LoVo (cell line): Measurements from ENCODE around the gene ACOT4.
"Not testable (repeated sequence)": the region's sequence is repeated elsewhere in the genome, so short reads cannot be mapped to it uniquely, and the experiment has no call there.

Experiments used
- DNase-seq: peaks from one replicate; pipeline ENCODE4 v3.0.0-alpha.2; 2016; ENCODE audit warnings: low spot score

Gene ACOT4

DNA sequence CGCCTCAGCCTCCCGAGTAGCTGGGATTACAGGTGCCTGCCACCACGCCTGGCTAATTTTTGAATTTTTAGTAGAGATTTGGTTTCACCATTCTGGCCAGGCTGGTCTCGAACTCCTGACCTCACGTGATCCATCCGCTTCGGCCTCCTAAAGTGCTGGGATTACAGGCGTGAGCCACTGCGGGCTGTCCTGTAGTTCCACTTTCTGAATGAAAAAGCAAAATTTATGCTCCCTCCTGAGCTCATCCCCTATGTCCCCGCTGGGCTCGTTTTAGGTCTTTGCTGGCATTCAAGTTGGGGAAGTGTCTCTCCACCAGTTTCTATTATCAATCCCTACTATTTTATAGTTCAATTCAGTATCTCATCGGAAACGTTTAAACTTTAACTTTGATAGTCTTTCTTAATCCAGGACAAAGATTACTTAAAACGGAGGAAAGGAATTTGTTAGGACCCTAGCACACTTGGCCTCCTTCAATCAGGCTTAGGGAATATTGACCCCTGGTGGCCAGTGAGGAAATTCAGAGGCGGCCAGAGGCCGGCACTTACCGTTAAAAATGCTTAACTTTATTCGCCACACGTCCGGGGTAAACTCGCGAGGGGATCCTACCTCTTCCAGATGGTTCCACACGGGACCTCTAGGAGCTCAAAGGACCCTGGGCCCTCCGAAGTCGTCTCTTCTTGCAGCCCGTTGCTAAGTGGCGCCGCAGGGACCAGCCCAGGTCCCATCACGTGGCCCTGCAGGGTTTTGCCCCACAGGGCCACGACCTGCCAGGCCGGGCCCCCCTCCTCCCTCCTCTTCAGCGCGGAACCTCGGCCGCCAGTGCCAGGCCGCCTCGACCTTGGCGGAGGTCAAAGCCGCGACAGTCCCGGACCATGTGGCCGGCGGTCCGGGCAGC is 41.7 kb downstream of the ACOT4 start:
- DNase-seq = peak; percentile 49

DNA sequence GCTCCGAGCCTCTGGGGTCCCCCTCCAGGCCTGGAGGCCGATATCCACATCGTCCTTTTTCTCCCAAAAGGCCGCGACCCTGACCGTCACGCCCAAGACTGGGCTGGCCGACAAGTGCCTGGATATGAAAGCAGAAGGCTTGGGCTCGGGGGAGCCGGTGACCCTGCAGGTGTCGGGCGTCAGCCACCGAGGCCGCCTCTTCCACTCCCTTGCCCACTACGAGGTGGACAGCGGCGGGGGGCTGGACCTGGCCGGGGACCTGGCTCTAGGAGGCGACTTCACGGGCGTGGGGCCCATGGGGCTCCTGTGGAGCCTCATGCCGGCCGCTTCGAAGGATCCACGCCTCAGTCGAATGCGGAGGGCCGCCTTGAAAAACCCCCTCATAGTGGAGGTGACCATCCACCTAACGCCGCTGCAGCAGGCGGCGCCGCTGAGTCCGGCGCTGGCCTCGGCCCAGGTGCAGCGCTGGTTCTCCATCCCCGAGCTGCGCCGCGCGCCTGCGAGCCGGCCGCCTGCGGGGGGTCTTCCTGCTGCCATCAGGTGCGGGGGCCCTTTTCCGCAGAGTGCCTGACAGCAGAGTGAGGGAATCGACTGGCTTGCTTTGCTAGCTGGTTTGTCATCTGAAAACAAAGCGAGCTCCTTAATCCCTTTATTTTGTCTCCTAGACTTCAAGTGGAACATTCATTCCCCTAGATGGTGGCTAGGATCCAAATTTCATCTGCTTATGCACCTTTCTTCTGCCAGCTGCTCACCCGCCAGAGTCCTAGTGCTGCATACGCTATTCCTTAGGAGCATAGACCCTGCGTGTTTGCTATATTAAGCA is 42.5 kb downstream of the ACOT4 start:
- no peak for DNase-seq

DNA sequence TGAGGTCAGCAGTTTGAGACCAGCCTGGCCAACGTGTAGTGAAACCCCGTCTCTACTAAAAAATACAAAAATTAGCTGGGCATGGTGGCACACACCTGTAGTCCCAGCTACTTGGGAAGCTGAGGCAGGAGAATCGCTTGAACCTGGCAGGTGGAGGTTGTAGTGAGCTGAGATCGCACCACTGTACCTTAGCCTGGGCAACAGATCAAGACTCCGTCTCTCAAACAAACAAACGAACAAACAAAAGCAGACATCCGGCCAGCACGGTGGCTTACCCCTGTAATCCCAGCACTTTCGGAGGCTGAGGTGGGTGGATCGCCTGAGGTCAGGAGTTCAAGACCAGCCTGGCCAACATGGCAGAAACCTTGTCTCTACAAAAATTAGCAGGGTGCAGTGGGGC is 44.7 kb downstream of the ACOT4 start:
- not testable (repeated sequence) for DNase-seq

DNA sequence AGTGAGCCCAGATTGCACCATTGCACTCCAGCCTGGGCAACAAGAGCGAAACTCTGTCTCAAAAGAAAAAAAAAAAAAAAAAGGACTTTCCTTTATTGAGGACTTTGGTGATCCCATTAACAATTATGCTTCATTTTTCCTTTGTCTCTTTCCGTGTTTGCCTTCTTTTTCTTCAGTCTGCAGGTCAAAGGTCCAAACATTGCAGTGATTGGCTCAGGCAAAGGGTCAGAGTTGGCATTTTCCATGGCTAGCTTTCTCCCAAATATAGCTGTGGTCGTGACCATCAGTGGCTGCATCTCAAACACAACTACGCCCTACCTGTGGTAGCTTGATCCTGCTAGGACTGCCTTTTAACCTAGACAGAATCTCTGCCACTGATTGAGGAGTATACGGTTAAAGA is 46.2 kb downstream of the ACOT4 start:
- no peak for DNase-seq

DNA sequence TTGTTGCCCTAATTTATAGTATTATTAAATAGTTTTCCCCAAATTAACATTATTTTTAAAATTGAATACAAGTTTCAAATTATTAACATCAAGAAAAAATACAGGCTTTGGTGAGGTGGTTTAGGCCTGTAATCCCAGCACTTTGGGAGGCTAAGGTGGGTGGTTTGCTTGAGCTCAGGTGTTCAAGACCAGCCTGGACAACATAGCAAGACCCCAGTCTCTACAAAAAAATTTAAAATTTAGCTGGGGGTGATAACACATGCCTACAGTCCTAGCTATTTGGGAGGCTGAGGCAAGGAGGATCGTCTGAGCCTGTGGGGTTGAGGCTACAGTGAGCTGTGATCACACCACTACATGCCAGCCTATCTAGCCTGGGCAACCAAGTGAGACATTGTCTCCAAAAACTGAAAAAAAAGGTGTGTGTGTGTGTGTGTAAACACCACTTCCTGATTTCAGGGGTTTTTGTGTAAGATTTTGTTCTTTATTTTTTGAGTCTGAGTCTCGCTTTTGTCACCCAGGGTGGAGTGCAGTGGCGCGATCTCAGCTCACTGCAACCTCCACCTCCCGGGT is 49.2 kb downstream of the ACOT4 start:
- DNase-seq = no peak

DNA sequence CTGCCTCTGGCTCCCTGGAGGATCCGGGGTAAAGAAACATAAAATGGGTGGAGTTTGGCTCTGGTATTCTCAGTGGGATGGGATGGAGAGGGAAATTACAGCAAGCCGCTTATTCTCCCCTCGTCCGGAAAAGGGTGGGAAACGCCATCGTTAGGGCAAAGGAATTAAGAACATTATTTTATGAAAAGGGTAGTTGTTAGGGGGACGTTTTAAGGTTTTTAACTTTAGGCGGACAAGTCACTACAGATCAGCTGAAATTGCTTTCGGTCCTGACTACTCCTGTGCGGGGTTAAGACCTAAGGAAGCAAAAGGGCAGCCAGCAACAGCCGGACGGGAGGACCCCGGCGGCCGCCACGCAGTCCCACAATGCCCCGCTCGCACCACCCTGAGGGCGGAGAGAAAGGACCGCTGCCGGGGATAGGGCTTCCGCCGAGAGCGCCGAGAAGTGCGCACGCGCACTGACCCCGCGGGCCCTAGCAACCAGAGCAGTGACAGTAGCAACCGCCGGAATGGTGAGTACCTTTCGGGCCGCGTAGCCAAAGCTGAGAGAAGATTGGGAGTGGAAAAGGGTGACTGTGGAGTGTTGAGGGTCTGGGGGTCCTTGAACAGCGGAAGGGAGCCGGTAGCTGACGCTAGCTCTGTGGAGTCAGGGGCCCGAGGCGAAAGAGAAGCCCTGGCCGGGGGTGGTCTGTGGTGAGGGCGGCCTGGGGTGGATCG is 53.0 kb downstream of the ACOT4 start, which contains the start of gene DNAL1:
DNAL1 (plus strand) TSS at position 456 of the 717 bp plus-strand sequence; CDS start at position 510, 54 bp downstream.
- peak; percentile 94 for DNase-seq

DNA sequence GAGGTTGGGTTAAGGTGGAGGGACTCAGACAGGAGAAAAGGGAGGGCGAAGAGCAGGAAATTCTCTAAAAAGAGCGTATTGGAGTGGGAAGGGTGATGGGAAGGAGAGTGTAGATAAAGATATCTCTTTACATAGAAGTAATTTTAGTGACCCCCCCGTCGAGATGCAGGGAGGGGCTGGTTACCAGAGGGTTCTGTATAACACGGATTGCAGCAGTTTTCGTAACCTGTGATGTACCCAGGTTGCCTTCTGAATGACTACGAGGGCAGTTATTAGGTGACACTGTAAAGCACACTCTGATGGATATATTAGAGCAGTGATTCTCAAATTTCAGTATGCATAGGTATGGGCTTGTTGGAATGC is 53.6 kb downstream of the ACOT4 start:
- DNase-seq = no peak
